ENCODE results near the gene SDF2L1.
"Not testable (repeated sequence)": the region's sequence is repeated elsewhere in the genome, so short reads cannot be mapped to it uniquely, and the experiment has no call there.

SDF2L1 gene

GRCh38 chr22:21611210-21611977, 30.7 kb upstream of the SDF2L1 start:
- DNase-seq (no peak), ATAC-seq (replicated peaks) (no peak)
- H3K4me3 Mint-ChIP-seq = no peak overlapping the region
- no peaks in the 10 kb centered on the region for H3K27me3 Mint-ChIP-seq
- H3K4me1 Mint-ChIP-seq = peaks cover 24 to 45% of the 10 kb centered on the region in 2 donors
- no peak overlapping the region for H3K27ac Mint-ChIP-seq
- H3K36me3 Mint-ChIP-seq = peaks cover 28 to 47% of the 10 kb centered on the region in 2 donors
- no peaks in the 10 kb centered on the region for H3K9me3 Mint-ChIP-seq

- ATAC-seq (replicated peaks) (no peak), DNase-seq (no peak)
- peaks cover 25 to 37% of the 10 kb centered on the region in 2 donors for H3K36me3 Mint-ChIP-seq
- peaks cover 17 to 43% of the 10 kb centered on the region in 2 donors for H3K4me1 Mint-ChIP-seq
- H3K9me3 Mint-ChIP-seq = no peaks in the 10 kb centered on the region
- no peak overlapping the region for H3K4me3 Mint-ChIP-seq
- no peak overlapping the region for H3K27ac Mint-ChIP-seq
- H3K27me3 Mint-ChIP-seq = no peaks in the 10 kb centered on the region
Observed at GRCh38 chr22:21612858-21613257, 29.2 kb upstream of the SDF2L1 start.

GRCh38 chr22:21613553-21614233, 28.4 kb upstream of the SDF2L1 start:
- H3K27me3 Mint-ChIP-seq = no peaks in the 10 kb centered on the region
- no peaks in the 10 kb centered on the region for H3K9me3 Mint-ChIP-seq
- ATAC-seq (replicated peaks) (no peak), DNase-seq (no peak)
- peak overlapping the region; percentile 70 for H3K27ac Mint-ChIP-seq
- peaks cover 18 to 45% of the 10 kb centered on the region in 2 donors for H3K4me1 Mint-ChIP-seq
- H3K4me3 Mint-ChIP-seq = no peak overlapping the region
- H3K36me3 Mint-ChIP-seq = peaks cover 25 to 37% of the 10 kb centered on the region in 2 donors

- ATAC-seq (replicated peaks) (no peak), DNase-seq (no peak)
- Mint-ChIP-seq H3K9me3 (no peaks in the 10 kb centered on the region), H3K4me3 (no peak overlapping the region), H3K36me3 (peaks cover 25 to 45% of the 10 kb centered on the region in 2 donors), H3K27me3 (no peaks in the 10 kb centered on the region), H3K4me1 (peaks cover 25 to 58% of the 10 kb centered on the region in 2 donors), H3K27ac (peak overlapping the region; percentile 75)
Observed at GRCh38 chr22:21615731-21616130, 26.4 kb upstream of the SDF2L1 start.

GRCh38 chr22:21617337-21617736, 24.8 kb upstream of the SDF2L1 start:
- not testable (repeated sequence) for ATAC-seq (replicated peaks); H3K9me3 Mint-ChIP-seq; H3K27me3 Mint-ChIP-seq; DNase-seq; H3K4me3 Mint-ChIP-seq
- Mint-ChIP-seq H3K4me1 (peaks cover 33 to 73% of the 10 kb centered on the region in 2 donors), H3K27ac (peak overlapping the region; percentile 20), H3K36me3 (peaks cover 20 to 48% of the 10 kb centered on the region in 2 donors)

GRCh38 chr22:21621025-21621424, 21.1 kb upstream of the SDF2L1 start:
- H3K27ac Mint-ChIP-seq = peak overlapping the region; percentile 42
- H3K27me3 Mint-ChIP-seq = no peaks in the 10 kb centered on the region
- DNase-seq = no peak
- peaks cover 35 to 79% of the 10 kb centered on the region in 2 donors for H3K4me1 Mint-ChIP-seq
- H3K4me3 Mint-ChIP-seq = no peak overlapping the region
- ATAC-seq (replicated peaks) = no peak
- H3K36me3 Mint-ChIP-seq = peaks cover 12 to 47% of the 10 kb centered on the region in 2 donors
- H3K9me3 Mint-ChIP-seq = no peaks in the 10 kb centered on the region

- H3K4me1 Mint-ChIP-seq = peaks cover 39 to 78% of the 10 kb centered on the region in 2 donors
- H3K36me3 Mint-ChIP-seq = peaks cover 17 to 52% of the 10 kb centered on the region in 2 donors
- peak overlapping the region; percentile 65 for H3K27ac Mint-ChIP-seq
- no peak for ATAC-seq (replicated peaks)
- H3K27me3 Mint-ChIP-seq = no peaks in the 10 kb centered on the region
- no peak overlapping the region for H3K4me3 Mint-ChIP-seq
- no peaks in the 10 kb centered on the region for H3K9me3 Mint-ChIP-seq
- no peak for DNase-seq
Observed at GRCh38 chr22:21622011-21622918, 19.8 kb upstream of the SDF2L1 start.

GRCh38 chr22:21622919-21623647, 19.0 kb upstream of the SDF2L1 start:
- Mint-ChIP-seq H3K4me3 (no peak overlapping the region), H3K27me3 (no peaks in the 10 kb centered on the region), H3K27ac (peak overlapping the region; percentile 65), H3K9me3 (no peaks in the 10 kb centered on the region), H3K4me1 (peaks cover 41 to 85% of the 10 kb centered on the region in 2 donors), H3K36me3 (peaks cover 25 to 60% of the 10 kb centered on the region in 2 donors)
- ATAC-seq (replicated peaks) (no peak), DNase-seq (no peak)

GRCh38 chr22:21623648-21623970, 18.5 kb upstream of the SDF2L1 start:
- ATAC-seq (replicated peaks) (no peak), DNase-seq (no peak)
- Mint-ChIP-seq H3K4me1 (peaks cover 44 to 89% of the 10 kb centered on the region in 2 donors), H3K36me3 (peaks cover 31 to 63% of the 10 kb centered on the region in 2 donors), H3K27ac (peak overlapping the region; percentile 59), H3K4me3 (no peak overlapping the region), H3K9me3 (peaks cover 0 to 2% of the 10 kb centered on the region in 2 donors), H3K27me3 (no peaks in the 10 kb centered on the region)

GRCh38 chr22:21624120-21624879, 17.8 kb upstream of the SDF2L1 start:
- Mint-ChIP-seq H3K9me3 (peaks cover 0 to 3% of the 10 kb centered on the region in 2 donors), H3K4me3 (no peak overlapping the region), H3K4me1 (peaks cover 43 to 89% of the 10 kb centered on the region in 2 donors), H3K36me3 (peaks cover 33 to 62% of the 10 kb centered on the region in 2 donors), H3K27ac (peak overlapping the region; percentile 59), H3K27me3 (no peaks in the 10 kb centered on the region)
- DNase-seq = no peak
- ATAC-seq (replicated peaks) = no peak

- peaks cover 0 to 3% of the 10 kb centered on the region in 2 donors for H3K9me3 Mint-ChIP-seq
- H3K36me3 Mint-ChIP-seq = peaks cover 33 to 57% of the 10 kb centered on the region in 2 donors
- H3K27ac Mint-ChIP-seq = peak overlapping the region; percentile 92
- H3K27me3 Mint-ChIP-seq = no peaks in the 10 kb centered on the region
- peaks cover 39 to 87% of the 10 kb centered on the region in 2 donors for H3K4me1 Mint-ChIP-seq
- no peak overlapping the region for H3K4me3 Mint-ChIP-seq
- no peak for DNase-seq
- ATAC-seq (replicated peaks) = no peak
Observed at GRCh38 chr22:21624880-21625791, 17.0 kb upstream of the SDF2L1 start.

- Mint-ChIP-seq H3K9me3 (peaks cover 0 to 3% of the 10 kb centered on the region in 2 donors), H3K36me3 (peaks cover 33 to 53% of the 10 kb centered on the region in 2 donors)
Observed at GRCh38 chr22:21626073-21626734, 15.9 kb upstream of the SDF2L1 start.

More at GRCh38 chr22:21626073-21626734, 15.9 kb upstream of the SDF2L1 start:
- peak overlapping the region; percentile 75 for H3K27ac Mint-ChIP-seq
- DNase-seq (no peak), ATAC-seq (replicated peaks) (no peak)
- no peaks in the 10 kb centered on the region for H3K27me3 Mint-ChIP-seq
- peak overlapping the region; percentile 6 to 26 for H3K4me3 Mint-ChIP-seq
- H3K4me1 Mint-ChIP-seq = peaks cover 37 to 87% of the 10 kb centered on the region in 2 donors

Measured in stimulated activated naive B cell treated with anti-CD40 and anti-IgM and Interleukin-4, amounts not matched to agents 10 μg/mL and 1 μg/mL and 100 μg/mL, for 72 hours (primary cell).